Endothelial cell (in vitro differentiated cells): ENCODE measurements around the gene PRRC2C. TPM values are rescaled to one million over a fixed set of nuclear protein-coding genes. Genes with fewer than 3 reads are reported as not detected.

Source experiments
- DNase-seq: peaks from one replicate; pipeline ENCODE4 v3.0.0; 2021; ENCODE audit warnings: low spot score
- H3K27ac Mint-ChIP-seq: one replicate; pipeline ENCODE4 v1.8.0; 2021; ENCODE audit warnings: mixed read lengths, inconsistent platforms; ENCODE audit not compliant: unreplicated experiment
- H3K27me3 Mint-ChIP-seq: one replicate; pipeline ENCODE4 v1.8.0; 2021; ENCODE audit warnings: mild to moderate bottlenecking, moderate library complexity, mixed read lengths, inconsistent platforms; ENCODE audit not compliant: unreplicated experiment
- H3K36me3 Mint-ChIP-seq: one replicate; pipeline ENCODE4 v1.8.0; 2021; ENCODE audit warnings: mild to moderate bottlenecking, low read depth, mixed read lengths, inconsistent platforms; ENCODE audit not compliant: unreplicated experiment
- H3K4me1 Mint-ChIP-seq: one replicate; pipeline ENCODE4 v1.8.0; 2021; ENCODE audit warnings: mild to moderate bottlenecking, mixed read lengths, inconsistent platforms; ENCODE audit not compliant: unreplicated experiment
- H3K4me3 Mint-ChIP-seq: one replicate; pipeline ENCODE4 v1.8.0; 2021; ENCODE audit warnings: mild to moderate bottlenecking, mixed read lengths, inconsistent platforms; ENCODE audit not compliant: unreplicated experiment
- H3K9me3 Mint-ChIP-seq: one replicate; pipeline ENCODE4 v1.8.0; 2021; ENCODE audit warnings: mixed read lengths, inconsistent platforms; ENCODE audit not compliant: unreplicated experiment
- CTCF ChIP-seq: fragments of 200-600 bp; sonication (generic); IDR thresholded peaks from one replicate; pipeline ENCODE4 v1.5.0; 2021; ENCODE audit warnings: antibody characterized with exemption; ENCODE audit not compliant: unreplicated experiment
- total RNA-seq: library from RNA; stranded (reverse); fragmentation: NEBNext Ultra II Directional; extraction: Animal tissue kit (Norgen Biotek cat#: 25700); gene quantifications from one replicate; pipeline ENCODE4 v1.2.1, GENCODE V29; 2021; ENCODE audit not compliant: unreplicated experiment

PRRC2C gene
- total RNA-seq, 1 donor from 2014 or later, result 248 TPM

GRCh38 chr1:171500304-171500703, 15.0 kb downstream of the PRRC2C start:
- Mint-ChIP-seq H3K4me3 (no peak overlapping the region), H3K4me1 (peaks cover 11% of the 10 kb centered on the region), H3K9me3 (no peaks in the 10 kb centered on the region), H3K27me3 (no peaks in the 10 kb centered on the region), H3K36me3 (peaks cover 6% of the 10 kb centered on the region), H3K27ac (no peak overlapping the region)
- TF ChIP-seq CTCF, result no peak
- no peak for DNase-seq

GRCh38 chr1:171500803-171501202, 15.5 kb downstream of the PRRC2C start:
- no peak for DNase-seq
- Mint-ChIP-seq H3K9me3 (no peaks in the 10 kb centered on the region), H3K27ac (no peak overlapping the region), H3K4me3 (no peak overlapping the region), H3K27me3 (no peaks in the 10 kb centered on the region), H3K36me3 (peaks cover 6% of the 10 kb centered on the region), H3K4me1 (peaks cover 11% of the 10 kb centered on the region)
- no peak for TF ChIP-seq CTCF

GRCh38 chr1:171501305-171502024, 16.1 kb downstream of the PRRC2C start:
- DNase-seq, result no peak
- H3K4me1 Mint-ChIP-seq, result peaks cover 14% of the 10 kb centered on the region
- H3K27me3 Mint-ChIP-seq, result no peaks in the 10 kb centered on the region
- no peak overlapping the region for H3K27ac Mint-ChIP-seq
- no peak for TF ChIP-seq CTCF
- H3K4me3 Mint-ChIP-seq, result no peak overlapping the region
- no peaks in the 10 kb centered on the region for H3K9me3 Mint-ChIP-seq
- peaks cover 6% of the 10 kb centered on the region for H3K36me3 Mint-ChIP-seq

GRCh38 chr1:171506525-171507304, 21.4 kb downstream of the PRRC2C start:
- H3K36me3 Mint-ChIP-seq, result peaks cover 6% of the 10 kb centered on the region
- no peaks in the 10 kb centered on the region for H3K9me3 Mint-ChIP-seq
- no peak for TF ChIP-seq CTCF
- H3K4me1 Mint-ChIP-seq, result peaks cover 27% of the 10 kb centered on the region
- no peak for DNase-seq
- no peaks in the 10 kb centered on the region for H3K27me3 Mint-ChIP-seq
- H3K27ac Mint-ChIP-seq, result no peak overlapping the region
- no peak overlapping the region for H3K4me3 Mint-ChIP-seq

- H3K27ac Mint-ChIP-seq, result no peak overlapping the region
- no peak for DNase-seq
- no peaks in the 10 kb centered on the region for H3K27me3 Mint-ChIP-seq
- H3K4me3 Mint-ChIP-seq, result no peak overlapping the region
- H3K36me3 Mint-ChIP-seq, result no peaks in the 10 kb centered on the region
- H3K9me3 Mint-ChIP-seq, result no peaks in the 10 kb centered on the region
- no peak for TF ChIP-seq CTCF
- H3K4me1 Mint-ChIP-seq, result peaks cover 27% of the 10 kb centered on the region
These were observed 22.1 kb downstream of the PRRC2C start for GRCh38 chr1:171507435-171507834.
